Body of pancreas (tissue), 4 donors: ENCODE results near the gene FOXC1.

Experiments
- CTCF ChIP-seq, 7 experiments: fragments of 450-650 bp in 4 of 7; fragments of 200-600 bp in 3 of 7; sonication (generic) in 3 of 7; IDR thresholded peaks; one replicate each; pipeline ENCODE4 v1.5.1; 2016 to 2019; ENCODE audit warnings: antibody characterized with exemption in 7 of 7
- POLR2A ChIP-seq, 3 donors: fragments of 450-650 bp; IDR thresholded peaks; one replicate each; pipeline ENCODE4 v1.6.1; 2016; ENCODE audit warnings: antibody characterized with exemption in 3 of 3, mild to moderate bottlenecking in 2 of 3

DNA sequence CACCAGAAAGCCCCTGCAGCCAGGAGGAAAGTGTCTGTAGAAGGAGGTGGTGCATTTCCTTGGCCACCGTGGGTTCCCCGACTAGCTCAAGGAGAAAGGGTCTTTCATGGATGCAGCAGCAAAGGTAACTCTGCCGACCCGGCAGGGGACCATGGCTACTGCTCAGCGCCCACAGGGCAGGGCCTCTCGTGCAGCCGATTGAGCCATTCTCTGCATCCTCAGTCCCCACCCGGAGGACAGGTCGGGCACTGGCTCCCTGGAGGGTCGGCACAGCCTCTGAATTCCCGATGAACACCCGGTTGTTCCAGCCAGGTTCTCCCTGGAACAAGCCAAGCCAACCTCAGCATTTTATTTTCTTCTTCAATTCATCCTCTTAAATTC lies 24.1 kb upstream of the FOXC1 start:
- TF ChIP-seq CTCF (IDR thresholded peaks at IDR 0.05) (no peak), POLR2A (IDR thresholded peaks at IDR 0.05) (no peak)
